ENCODE measurements around the gene IL1R2. TPM values are rescaled to one million over a fixed set of nuclear protein-coding genes. Genes with fewer than 3 reads are reported as not detected.
A peak's percentile ranks its signal among the peaks of the same experiment; 100 is the strongest.

IL1R2 gene
- total RNA-seq, 4 donors from 2014 or later, result 2.9 to 8.2 (median 4.9) TPM

- intact Hi-C loops (cut with DNase I; ENCODE audit: low total_unique reads), result no loop called here
- no peak overlapping the region for H3K27ac ChIP-seq
- no peaks in the 10 kb centered on the region for H3K4me1 ChIP-seq
- no peak for DNase-seq
- TF ChIP-seq POLR2A (IDR thresholded peaks at IDR 0.05) (no peak), CTCF (IDR thresholded peaks at IDR 0.05) (no peak)
- H3K27me3 ChIP-seq, result no peaks in the 10 kb centered on the region
- no peak overlapping the region for H3K4me3 ChIP-seq
- no peaks in the 10 kb centered on the region for H3K36me3 ChIP-seq
- H3K9me3 ChIP-seq, result no peaks in the 10 kb centered on the region
These were observed 27.2 kb downstream of the IL1R2 start for GRCh38 chr2:102018823-102019445.

GRCh38 chr2:102020596-102021170, 28.9 kb downstream of the IL1R2 start:
- peak in 1 of 2 donors; percentile 15 for TF ChIP-seq POLR2A (IDR thresholded peaks at IDR 0.05)
- TF ChIP-seq CTCF (IDR thresholded peaks at IDR 0.05), result peak; percentile 96 to 100 (median 98)
- peak; percentile 90 to 92 for DNase-seq
- Histone ChIP-seq H3K9me3 (no peaks in the 10 kb centered on the region), H3K27me3 (no peaks in the 10 kb centered on the region), H3K27ac (peak overlapping the region; percentile 9 to 43), H3K4me1 (no peaks in the 10 kb centered on the region), H3K4me3 (no peak overlapping the region), H3K36me3 (no peaks in the 10 kb centered on the region)
- intact Hi-C loops (cut with DNase I; ENCODE audit: low total_unique reads), result loop anchor here (5.0 to 10.0 kb wide), 2 partner anchors 124 to 222 kb away; partner anchors contain the start of gene IL1R1

GRCh38 chr2:102021779-102022178, 30.0 kb downstream of the IL1R2 start:
- no peak for TF ChIP-seq POLR2A (IDR thresholded peaks at IDR 0.05)
- TF ChIP-seq CTCF (IDR thresholded peaks at IDR 0.05), result no peak
- intact Hi-C loops (cut with DNase I; ENCODE audit: low total_unique reads), result loop anchor here (5.0 to 10.0 kb wide), 2 partner anchors 123 to 221 kb away; partner anchors contain the start of gene IL1R1
- no peak overlapping the region for H3K4me3 ChIP-seq
- H3K27me3 ChIP-seq, result no peaks in the 10 kb centered on the region
- H3K36me3 ChIP-seq, result no peaks in the 10 kb centered on the region
- H3K27ac ChIP-seq, result peak overlapping the region in 1 of 2 donors; percentile 43
- no peaks in the 10 kb centered on the region for H3K9me3 ChIP-seq
- peaks cover 2% of the 10 kb centered on the region in 2 donors for H3K4me1 ChIP-seq
- no peak for DNase-seq

GRCh38 chr2:102022884-102023539, 31.3 kb downstream of the IL1R2 start:
- TF ChIP-seq POLR2A (IDR thresholded peaks at IDR 0.05), result no peak
- no peak for TF ChIP-seq CTCF (IDR thresholded peaks at IDR 0.05)
- Histone ChIP-seq H3K4me1 (peaks cover 8 to 9% of the 10 kb centered on the region in 2 donors), H3K36me3 (no peaks in the 10 kb centered on the region), H3K27me3 (no peaks in the 10 kb centered on the region), H3K9me3 (no peaks in the 10 kb centered on the region), H3K4me3 (no peak overlapping the region), H3K27ac (no peak overlapping the region)
- intact Hi-C loops (cut with DNase I; ENCODE audit: low total_unique reads), result loop anchor here (5.0 to 10.0 kb wide), 2 partner anchors 122 to 219 kb away; partner anchors contain the start of gene IL1R1
- DNase-seq, result no peak

GRCh38 chr2:102024410-102024809, 32.6 kb downstream of the IL1R2 start:
- no peaks in the 10 kb centered on the region for H3K27me3 ChIP-seq
- peaks cover 8 to 9% of the 10 kb centered on the region in 2 donors for H3K4me1 ChIP-seq
- H3K36me3 ChIP-seq, result no peaks in the 10 kb centered on the region
- TF ChIP-seq CTCF (IDR thresholded peaks at IDR 0.05), result no peak
- TF ChIP-seq POLR2A (IDR thresholded peaks at IDR 0.05), result no peak
- H3K4me3 ChIP-seq, result no peak overlapping the region
- H3K9me3 ChIP-seq, result no peaks in the 10 kb centered on the region
- intact Hi-C loops (cut with DNase I; ENCODE audit: low total_unique reads), result loop anchor here (5.0 to 10.0 kb wide), 2 partner anchors 120 to 218 kb away; partner anchors contain the start of gene IL1R1
- DNase-seq, result no peak
- peak overlapping the region in 1 of 2 donors; percentile 85 for H3K27ac ChIP-seq
